ENCODE results near the gene PRODH2. TPM values are rescaled to one million over a fixed set of nuclear protein-coding genes. Genes with fewer than 3 reads are reported as not detected.

PRODH2 gene
- total and polyA plus RNA-seq, 12 donors = 0.07 to 0.46 TPM; not detected in 10

GRCh38 chr19:35753634-35754369 lies 58.8 kb downstream of the PRODH2 start:
- DNase-seq = no peak
- H3K27me3 ChIP-seq = no peaks in the 10 kb centered on the region
- H3K4me1 ChIP-seq (replicated peaks in 1 of 2) = peaks cover 36 to 39% of the 10 kb centered on the region in 2 donors
- peak in 1 of 2 donors; percentile 12 for TF ChIP-seq POLR2A (IDR thresholded peaks at IDR 0.05)
- TF ChIP-seq, protein P1, sequence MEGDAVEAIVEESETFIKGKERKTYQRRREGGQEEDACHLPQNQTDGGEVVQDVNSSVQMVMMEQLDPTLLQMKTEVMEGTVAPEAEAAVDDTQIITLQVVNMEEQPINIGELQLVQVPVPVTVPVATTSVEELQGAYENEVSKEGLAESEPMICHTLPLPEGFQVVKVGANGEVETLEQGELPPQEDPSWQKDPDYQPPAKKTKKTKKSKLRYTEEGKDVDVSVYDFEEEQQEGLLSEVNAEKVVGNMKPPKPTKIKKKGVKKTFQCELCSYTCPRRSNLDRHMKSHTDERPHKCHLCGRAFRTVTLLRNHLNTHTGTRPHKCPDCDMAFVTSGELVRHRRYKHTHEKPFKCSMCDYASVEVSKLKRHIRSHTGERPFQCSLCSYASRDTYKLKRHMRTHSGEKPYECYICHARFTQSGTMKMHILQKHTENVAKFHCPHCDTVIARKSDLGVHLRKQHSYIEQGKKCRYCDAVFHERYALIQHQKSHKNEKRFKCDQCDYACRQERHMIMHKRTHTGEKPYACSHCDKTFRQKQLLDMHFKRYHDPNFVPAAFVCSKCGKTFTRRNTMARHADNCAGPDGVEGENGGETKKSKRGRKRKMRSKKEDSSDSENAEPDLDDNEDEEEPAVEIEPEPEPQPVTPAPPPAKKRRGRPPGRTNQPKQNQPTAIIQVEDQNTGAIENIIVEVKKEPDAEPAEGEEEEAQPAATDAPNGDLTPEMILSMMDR (IDR thresholded peaks at IDR 0.05) = no peak
- no peaks in the 10 kb centered on the region for H3K9me3 ChIP-seq (replicated peaks in 1 of 3)
- 82 to 92% (median 85%) methylated on average over 12 to 20 of the region's 20 CpGs for WGBS, 4 donors
- H3K4me3 ChIP-seq = no peak overlapping the region
- intact Hi-C loops (cut with DNase I) = no loop called here
- H3K36me3 ChIP-seq (replicated peaks in 1 of 2) = peaks cover 0 to 24% of the 10 kb centered on the region in 2 donors
- H3K27ac ChIP-seq = peak overlapping the region in 2 of 5 donors; percentile 96 to 97

DNA sequence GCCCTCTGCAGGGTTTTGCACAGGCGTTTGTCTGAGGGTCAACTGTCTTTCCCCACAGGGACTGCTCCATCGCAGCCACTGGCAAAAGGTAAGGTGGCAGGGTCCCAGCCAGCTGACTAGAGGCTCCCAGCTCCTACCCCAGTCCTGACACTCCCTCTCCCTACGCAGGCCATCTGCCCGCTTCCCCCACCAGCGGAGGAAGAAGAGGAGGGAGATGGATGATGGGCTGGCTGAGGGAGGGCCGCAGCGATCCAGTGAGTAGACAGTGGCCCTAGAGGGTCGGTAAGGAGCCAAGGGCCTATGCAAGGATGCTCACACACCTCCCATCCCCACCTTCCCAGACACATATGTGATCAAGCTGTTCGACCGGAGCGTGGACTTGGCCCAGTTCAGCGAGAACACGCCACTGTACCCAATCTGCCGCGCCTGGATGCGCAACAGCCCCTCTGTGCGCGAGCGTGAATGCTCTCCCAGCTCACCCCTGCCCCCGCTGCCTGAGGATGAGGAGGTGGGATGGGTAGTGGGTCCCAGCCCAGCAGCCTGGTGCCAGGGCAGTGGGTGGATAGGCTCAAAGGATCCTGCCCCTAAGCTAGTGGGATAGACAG lies 59.8 kb downstream of the PRODH2 start:
- TF ChIP-seq, protein P1 (IDR thresholded peaks at IDR 0.05) = no peak
- TF ChIP-seq POLR2A (IDR thresholded peaks at IDR 0.05) = no peak
- DNase-seq = no peak

GRCh38 chr19:35751839-35752745 lies 60.6 kb downstream of the PRODH2 start:
- Histone ChIP-seq H3K36me3 (replicated peaks in 1 of 2) (peaks cover 0 to 24% of the 10 kb centered on the region in 2 donors), H3K27ac (no peak overlapping the region), H3K9me3 (replicated peaks in 1 of 3) (no peaks in the 10 kb centered on the region), H3K4me3 (no peak overlapping the region), H3K4me1 (replicated peaks in 1 of 2) (peaks cover 31 to 34% of the 10 kb centered on the region in 2 donors), H3K27me3 (no peaks in the 10 kb centered on the region)
- peak in 1 of 7 donors; percentile 31 for DNase-seq
- 80 to 92% (median 91%) methylated on average over 10 to 14 of the region's 14 CpGs for WGBS, 4 donors
- no peak for TF ChIP-seq POLR2A (IDR thresholded peaks at IDR 0.05)
- TF ChIP-seq, protein P1 (IDR thresholded peaks at IDR 0.05) = no peak
- intact Hi-C loops (cut with DNase I) = no loop called here

More for the DNA sequence above, 59.8 kb downstream of the PRODH2 start:
- WGBS, 4 donors = 92 to 97% (median 93%) methylated on average over 10 to 20 of the region's 20 CpGs
- intact Hi-C loops (cut with DNase I) = no loop called here
- H3K27me3 ChIP-seq = no peaks in the 10 kb centered on the region
- H3K4me1 ChIP-seq (replicated peaks in 1 of 2) = peaks cover 34 to 38% of the 10 kb centered on the region in 2 donors
- H3K27ac ChIP-seq = peak overlapping the region in 1 of 5 donors; percentile 96
- H3K9me3 ChIP-seq (replicated peaks in 1 of 3) = no peaks in the 10 kb centered on the region
- peaks cover 0 to 24% of the 10 kb centered on the region in 2 donors for H3K36me3 ChIP-seq (replicated peaks in 1 of 2)
- H3K4me3 ChIP-seq = no peak overlapping the region

DNA sequence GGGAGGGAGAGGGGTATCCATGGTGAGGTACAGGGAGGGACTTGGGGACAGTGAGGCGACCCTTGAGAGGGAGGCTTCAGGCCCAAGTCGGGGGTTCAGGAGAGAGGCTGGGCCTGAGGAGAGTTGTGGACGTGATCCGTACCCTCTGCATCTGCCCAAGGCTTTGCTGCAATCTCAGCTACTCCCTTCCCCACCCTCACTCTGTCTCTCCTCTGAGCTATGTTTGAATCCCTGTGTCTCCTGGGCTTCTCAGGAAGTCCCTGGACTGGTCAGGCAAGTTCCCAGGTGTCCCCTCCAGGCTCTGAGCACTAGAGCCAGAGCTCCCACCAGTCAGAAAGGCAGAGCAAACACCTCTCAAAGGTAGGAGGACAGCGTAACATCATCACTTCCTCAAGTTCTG lies 62.5 kb downstream of the PRODH2 start:
- no peaks in the 10 kb centered on the region for H3K27me3 ChIP-seq
- no peak overlapping the region for H3K4me3 ChIP-seq
- H3K36me3 ChIP-seq (replicated peaks in 1 of 2) = peaks cover 0 to 24% of the 10 kb centered on the region in 2 donors
- H3K27ac ChIP-seq = peak overlapping the region in 1 of 5 donors; percentile 67
- no peaks in the 10 kb centered on the region for H3K9me3 ChIP-seq (replicated peaks in 1 of 3)
- DNase-seq = no peak
- WGBS, 4 donors = 91 to 96% (median 93%) methylated on average over 3 to 5 of the region's 5 CpGs
- intact Hi-C loops (cut with DNase I) = no loop called here
- H3K4me1 ChIP-seq (replicated peaks in 1 of 2) = peaks cover 21 to 30% of the 10 kb centered on the region in 2 donors
- TF ChIP-seq, protein P1 (IDR thresholded peaks at IDR 0.05) = no peak
- TF ChIP-seq POLR2A (IDR thresholded peaks at IDR 0.05) = no peak
